ENCODE measurements around the gene P2RX4. TPM values are rescaled to one million over a fixed set of nuclear protein-coding genes. Genes with fewer than 3 reads are reported as not detected.
"Not testable (repeated sequence)": the region's sequence is repeated elsewhere in the genome, so short reads cannot be mapped to it uniquely, and the experiment has no call there.

The P2RX4 gene
- total RNA-seq, 2 experiments from 2014 or later = 17.8 to 19.0 TPM

DNA sequence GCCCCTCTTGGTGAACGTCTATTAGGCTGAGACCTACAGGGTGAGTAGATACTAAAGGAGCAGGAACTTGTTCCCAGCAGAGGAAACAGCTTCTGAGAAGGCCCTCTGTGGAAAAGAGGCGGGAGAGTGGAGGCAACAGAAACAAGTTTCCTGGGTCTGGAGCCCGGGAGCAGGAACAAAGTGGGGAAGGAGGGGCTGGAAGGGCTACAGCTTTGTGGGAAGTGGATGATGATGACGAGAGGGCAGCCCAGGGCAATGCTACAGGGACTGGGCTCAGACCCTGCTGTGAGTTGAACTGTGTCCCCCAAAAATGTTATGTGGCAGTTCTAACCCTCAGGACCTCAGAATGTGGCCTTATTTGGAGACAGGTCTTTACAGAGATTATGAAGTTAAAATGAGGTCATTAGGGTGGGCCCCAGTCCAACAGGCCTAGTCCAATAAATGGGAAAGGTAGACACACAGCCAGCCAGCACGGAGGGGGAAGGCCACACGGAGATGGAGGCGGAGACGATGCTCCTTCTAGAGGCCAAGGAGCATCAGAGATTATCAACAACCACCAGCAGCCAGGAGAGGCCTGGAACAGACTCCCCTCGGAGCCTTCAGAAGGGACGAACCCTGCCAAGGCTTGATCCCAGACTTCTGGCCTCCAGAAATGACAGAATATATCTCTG, 72.3 kb downstream of the P2RX4 start:
- Mint-ChIP-seq H3K36me3 (peaks cover 25% of the 10 kb centered on the region), H3K9me3 (peaks cover 3% of the 10 kb centered on the region), H3K27me3 (no peaks in the 10 kb centered on the region), H3K27ac (no peak overlapping the region), H3K4me1 (peaks cover 5% of the 10 kb centered on the region), H3K4me3 (no peak overlapping the region)
- DNase-seq = no peak

DNA sequence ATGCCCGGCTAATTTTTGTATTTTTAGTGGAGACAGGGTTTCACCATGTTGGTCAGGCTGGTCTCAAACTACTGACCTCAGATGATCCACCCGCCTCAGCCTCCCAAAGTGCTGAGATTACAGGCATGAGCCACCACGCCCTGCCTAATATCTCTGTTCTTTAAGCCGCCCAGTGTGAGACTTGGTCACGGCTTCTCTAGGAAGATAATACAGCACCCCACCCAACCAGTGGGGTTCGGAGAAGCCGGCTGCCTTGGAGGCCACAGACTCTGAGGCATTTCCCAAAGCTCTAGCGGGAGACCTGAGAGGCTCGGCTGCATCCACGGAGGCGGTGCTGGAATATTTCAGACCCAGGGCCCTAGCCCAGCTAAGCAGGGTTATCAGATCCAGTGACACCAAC, 73.0 kb downstream of the P2RX4 start:
- H3K4me3 Mint-ChIP-seq, H3K9me3 Mint-ChIP-seq, H3K4me1 Mint-ChIP-seq, H3K27ac Mint-ChIP-seq, DNase-seq, H3K27me3 Mint-ChIP-seq: not testable (repeated sequence)
- peaks cover 21% of the 10 kb centered on the region for H3K36me3 Mint-ChIP-seq

DNA sequence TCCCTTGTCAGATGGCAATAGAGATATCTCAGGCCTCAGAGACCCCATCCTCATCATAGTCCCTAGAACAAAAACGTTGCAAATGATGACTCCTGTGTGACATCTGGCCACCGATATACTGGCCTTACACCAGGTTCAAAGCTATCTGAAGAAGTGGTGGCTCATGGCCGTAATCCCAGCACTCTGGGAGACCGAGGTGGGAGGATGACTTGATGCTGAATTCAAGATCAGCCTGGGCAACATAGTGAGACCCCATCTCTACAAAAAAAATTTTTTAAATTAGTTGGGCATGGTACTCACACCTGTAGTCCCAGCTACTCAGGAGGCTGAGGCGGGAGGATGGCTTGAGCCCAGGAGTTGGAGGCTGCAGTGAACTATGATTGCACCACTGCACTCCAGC, 73.5 kb downstream of the P2RX4 start:
- Mint-ChIP-seq H3K4me1 (peaks cover 5% of the 10 kb centered on the region), H3K4me3 (no peak overlapping the region), H3K36me3 (peaks cover 16% of the 10 kb centered on the region), H3K9me3 (no peaks in the 10 kb centered on the region), H3K27ac (no peak overlapping the region), H3K27me3 (no peaks in the 10 kb centered on the region)
- DNase-seq = no peak

Other genes starting within 250 kb of the P2RX4 start
- not detected for gene HNF1A, start 231.6 kb upstream of the P2RX4 start, total RNA-seq
- gene C12orf43, start 193.6 kb upstream of the P2RX4 start, total RNA-seq = 10 to 100 TPM; 32.4 to 35.8 TPM
- 10 to 100 TPM; 16.9 to 17.2 TPM for gene OASL, start 170.9 kb upstream of the P2RX4 start, total RNA-seq
- gene P2RX7, start 77.3 kb upstream of the P2RX4 start, total RNA-seq = 1 to 10 TPM; 3.6 to 3.9 TPM
- gene CAMKK2, start 86.6 kb downstream of the P2RX4 start, total RNA-seq = 10 to 100 TPM; 37.6 to 38.6 TPM
- 100 to 1,000 TPM; 130 to 138 TPM for gene ANAPC5, start 142.3 kb downstream of the P2RX4 start, total RNA-seq
- 10 to 100 TPM; 60.2 to 63.9 TPM for gene RNF34, start 190.0 kb downstream of the P2RX4 start, total RNA-seq